Activated CD4-positive, alpha-beta T cell treated with anti-CD3 and anti-CD28 coated beads, Interleukin-2, amount 10 ng/mL, durations not matched to agents 24 days and 14 days (primary cell): Measurements from ENCODE around the gene PLCB4. TPM values are rescaled to one million over a fixed set of nuclear protein-coding genes. Genes with fewer than 3 reads are reported as not detected.

Source experiments
- DNase-seq: peaks from one replicate; pipeline ENCODE4 v3.0.0; 2022
- H3K27ac Mint-ChIP-seq: one replicate; pipeline ENCODE4 v1.8.0; 2022; ENCODE audit warnings: mild to moderate bottlenecking, mixed read lengths
- H3K27me3 Mint-ChIP-seq: one replicate; pipeline ENCODE4 v1.8.0; 2022; ENCODE audit warnings: mixed read lengths
- H3K36me3 Mint-ChIP-seq: one replicate; pipeline ENCODE4 v1.8.0; 2022; ENCODE audit warnings: low read depth, mild to moderate bottlenecking, mixed read lengths
- H3K4me1 Mint-ChIP-seq: one replicate; pipeline ENCODE4 v1.8.0; 2021; ENCODE audit warnings: mixed read lengths
- H3K4me3 Mint-ChIP-seq: one replicate; pipeline ENCODE4 v1.8.0; 2022; ENCODE audit warnings: mild to moderate bottlenecking, moderate library complexity, mixed read lengths
- H3K9me3 Mint-ChIP-seq: one replicate; pipeline ENCODE4 v1.8.0; 2021; ENCODE audit warnings: mixed read lengths
- intact Hi-C: fragments of 100-400 bp; cut with micrococcal nuclease; formaldehyde crosslinking; loops from one replicate; pipeline ENCODE4 v1.15.1; 2023
- total RNA-seq: library from RNA; stranded (reverse); gene quantifications from 2 replicates; pipeline ENCODE4 v1.2.3, GENCODE V29; 2022

The PLCB4 gene
- total RNA-seq, 1 donor from 2014 or later: not detected

- Mint-ChIP-seq H3K4me1 (no peaks in the 10 kb centered on the region), H3K36me3 (no peaks in the 10 kb centered on the region), H3K27ac (no peak overlapping the region), H3K27me3 (no peaks in the 10 kb centered on the region), H3K9me3 (no peaks in the 10 kb centered on the region), H3K4me3 (no peak overlapping the region)
- intact Hi-C loops: no loop called here
- no peak for DNase-seq
Observed at GRCh38 chr20:9256393-9256792, 187.5 kb downstream of the PLCB4 start.

GRCh38 chr20:9258901-9259300 is 190.0 kb downstream of the PLCB4 start:
- no peak overlapping the region for H3K4me3 Mint-ChIP-seq
- no peaks in the 10 kb centered on the region for H3K36me3 Mint-ChIP-seq
- no peaks in the 10 kb centered on the region for H3K9me3 Mint-ChIP-seq
- DNase-seq: no peak
- intact Hi-C loops: no loop called here
- no peak overlapping the region for H3K27ac Mint-ChIP-seq
- H3K4me1 Mint-ChIP-seq: no peaks in the 10 kb centered on the region
- H3K27me3 Mint-ChIP-seq: no peaks in the 10 kb centered on the region

GRCh38 chr20:9260027-9260426 is 191.1 kb downstream of the PLCB4 start:
- Mint-ChIP-seq H3K4me3 (no peak overlapping the region), H3K27me3 (no peaks in the 10 kb centered on the region), H3K9me3 (no peaks in the 10 kb centered on the region), H3K27ac (no peak overlapping the region), H3K36me3 (no peaks in the 10 kb centered on the region), H3K4me1 (no peaks in the 10 kb centered on the region)
- intact Hi-C loops: no loop called here
- DNase-seq: no peak

GRCh38 chr20:9261781-9262180 is 192.9 kb downstream of the PLCB4 start:
- no peak overlapping the region for H3K4me3 Mint-ChIP-seq
- no peaks in the 10 kb centered on the region for H3K36me3 Mint-ChIP-seq
- H3K4me1 Mint-ChIP-seq: no peaks in the 10 kb centered on the region
- H3K27me3 Mint-ChIP-seq: no peaks in the 10 kb centered on the region
- no peaks in the 10 kb centered on the region for H3K9me3 Mint-ChIP-seq
- no peak overlapping the region for H3K27ac Mint-ChIP-seq
- intact Hi-C loops: no loop called here
- DNase-seq: no peak

GRCh38 chr20:9262653-9263194 is 193.8 kb downstream of the PLCB4 start:
- Mint-ChIP-seq H3K36me3 (no peaks in the 10 kb centered on the region), H3K9me3 (no peaks in the 10 kb centered on the region), H3K27ac (no peak overlapping the region), H3K4me3 (no peak overlapping the region), H3K4me1 (no peaks in the 10 kb centered on the region), H3K27me3 (no peaks in the 10 kb centered on the region)
- intact Hi-C loops: no loop called here
- DNase-seq: no peak

GRCh38 chr20:9269280-9269971 is 200.5 kb downstream of the PLCB4 start:
- Mint-ChIP-seq H3K36me3 (no peaks in the 10 kb centered on the region), H3K9me3 (no peaks in the 10 kb centered on the region), H3K27ac (no peak overlapping the region), H3K4me3 (no peak overlapping the region), H3K4me1 (no peaks in the 10 kb centered on the region), H3K27me3 (no peaks in the 10 kb centered on the region)
- intact Hi-C loops: no loop called here
- DNase-seq: no peak

- intact Hi-C loops: no loop called here
- Mint-ChIP-seq H3K4me3 (no peak overlapping the region), H3K9me3 (no peaks in the 10 kb centered on the region), H3K36me3 (no peaks in the 10 kb centered on the region), H3K4me1 (no peaks in the 10 kb centered on the region), H3K27me3 (no peaks in the 10 kb centered on the region), H3K27ac (no peak overlapping the region)
- no peak for DNase-seq
Observed at GRCh38 chr20:9270831-9271230, 201.9 kb downstream of the PLCB4 start.

- Mint-ChIP-seq H3K27me3 (no peaks in the 10 kb centered on the region), H3K4me3 (no peak overlapping the region), H3K36me3 (no peaks in the 10 kb centered on the region), H3K9me3 (no peaks in the 10 kb centered on the region), H3K27ac (no peak overlapping the region), H3K4me1 (no peaks in the 10 kb centered on the region)
- intact Hi-C loops: no loop called here
- no peak for DNase-seq
Observed at GRCh38 chr20:9276966-9277468, 208.1 kb downstream of the PLCB4 start.

GRCh38 chr20:9279918-9280401 is 211.1 kb downstream of the PLCB4 start:
- Mint-ChIP-seq H3K27ac (no peak overlapping the region), H3K27me3 (no peaks in the 10 kb centered on the region), H3K9me3 (no peaks in the 10 kb centered on the region), H3K4me3 (no peak overlapping the region), H3K36me3 (no peaks in the 10 kb centered on the region), H3K4me1 (no peaks in the 10 kb centered on the region)
- DNase-seq: no peak
- intact Hi-C loops: no loop called here

GRCh38 chr20:9280666-9281065 is 211.8 kb downstream of the PLCB4 start:
- no peaks in the 10 kb centered on the region for H3K4me1 Mint-ChIP-seq
- no peaks in the 10 kb centered on the region for H3K9me3 Mint-ChIP-seq
- no peak overlapping the region for H3K4me3 Mint-ChIP-seq
- no peaks in the 10 kb centered on the region for H3K27me3 Mint-ChIP-seq
- DNase-seq: no peak
- H3K36me3 Mint-ChIP-seq: no peaks in the 10 kb centered on the region
- no peak overlapping the region for H3K27ac Mint-ChIP-seq
- intact Hi-C loops: no loop called here

- H3K4me1 Mint-ChIP-seq: no peaks in the 10 kb centered on the region
- no peak for DNase-seq
- no peak overlapping the region for H3K4me3 Mint-ChIP-seq
- no peaks in the 10 kb centered on the region for H3K36me3 Mint-ChIP-seq
- no peak overlapping the region for H3K27ac Mint-ChIP-seq
- no peaks in the 10 kb centered on the region for H3K9me3 Mint-ChIP-seq
- H3K27me3 Mint-ChIP-seq: no peaks in the 10 kb centered on the region
- intact Hi-C loops: no loop called here
Observed at GRCh38 chr20:9281803-9282202, 212.9 kb downstream of the PLCB4 start.

GRCh38 chr20:9285617-9286016 is 216.7 kb downstream of the PLCB4 start:
- Mint-ChIP-seq H3K36me3 (no peaks in the 10 kb centered on the region), H3K4me3 (no peak overlapping the region), H3K4me1 (no peaks in the 10 kb centered on the region), H3K27me3 (no peaks in the 10 kb centered on the region), H3K27ac (no peak overlapping the region), H3K9me3 (no peaks in the 10 kb centered on the region)
- no peak for DNase-seq
- intact Hi-C loops: no loop called here

GRCh38 chr20:9286501-9287461 is 217.9 kb downstream of the PLCB4 start:
- no peaks in the 10 kb centered on the region for H3K9me3 Mint-ChIP-seq
- intact Hi-C loops: no loop called here
- H3K4me3 Mint-ChIP-seq: no peak overlapping the region
- no peaks in the 10 kb centered on the region for H3K36me3 Mint-ChIP-seq
- DNase-seq: no peak
- H3K27ac Mint-ChIP-seq: no peak overlapping the region
- no peaks in the 10 kb centered on the region for H3K27me3 Mint-ChIP-seq
- H3K4me1 Mint-ChIP-seq: no peaks in the 10 kb centered on the region

- no peak for DNase-seq
- no peaks in the 10 kb centered on the region for H3K27me3 Mint-ChIP-seq
- no peak overlapping the region for H3K27ac Mint-ChIP-seq
- no peaks in the 10 kb centered on the region for H3K36me3 Mint-ChIP-seq
- no peaks in the 10 kb centered on the region for H3K4me1 Mint-ChIP-seq
- intact Hi-C loops: no loop called here
- H3K4me3 Mint-ChIP-seq: no peak overlapping the region
- H3K9me3 Mint-ChIP-seq: no peaks in the 10 kb centered on the region
Observed at GRCh38 chr20:9287826-9288225, 218.9 kb downstream of the PLCB4 start.
